HEK293 (cell line): Measurements from ENCODE around the gene NUFIP1.

Source experiments
- ZBTB21 ChIP-seq: fragments of 450-650 bp; formaldehyde crosslinking; IDR thresholded peaks from 2 replicates; pipeline ENCODE4 v1.5.1; 2017; ENCODE audit warnings: missing biosample characterization, missing genetic modification characterization
- ZNF114 ChIP-seq: fragments of 450-650 bp; formaldehyde crosslinking; IDR thresholded peaks from 2 replicates; pipeline ENCODE4 v1.5.0; 2017; ENCODE audit warnings: missing biosample characterization, missing genetic modification characterization
- ZNF302 ChIP-seq: fragments of 450-650 bp; formaldehyde crosslinking; IDR thresholded peaks from 2 replicates; pipeline ENCODE4 v1.5.1; 2016; ENCODE audit warnings: missing biosample characterization, missing genetic modification characterization, low read depth
- ZNF658 ChIP-seq: fragments of 450-650 bp; formaldehyde crosslinking; IDR thresholded peaks from 2 replicates; pipeline ENCODE4; 2016; ENCODE audit warnings: missing biosample characterization, missing genetic modification characterization

DNA sequence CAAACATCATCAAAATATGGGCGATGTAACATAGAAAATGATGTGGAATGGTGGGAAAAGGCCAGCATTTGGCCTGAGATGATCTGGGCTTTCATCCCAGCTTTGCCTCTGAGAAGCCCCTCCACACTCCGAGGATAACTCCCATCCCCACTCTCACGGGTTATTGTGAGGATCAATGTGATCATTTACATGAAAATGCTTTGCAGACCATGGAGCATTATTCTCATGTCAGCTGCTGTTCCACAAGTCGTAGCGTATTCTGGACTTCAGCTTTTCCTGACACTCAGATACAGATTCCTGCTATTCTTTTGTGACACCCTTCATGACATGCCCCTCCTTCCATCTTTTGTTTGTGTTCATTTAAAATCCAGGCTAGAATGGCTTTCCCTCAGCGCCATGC lies 86.5 kb downstream of the NUFIP1 start:
- no peak for TF ChIP-seq ZNF114
- TF ChIP-seq ZBTB21 (tag by site-specific recombination): no peak
- TF ChIP-seq ZNF302: no peak
- no peak for TF ChIP-seq ZNF658 (tag by site-specific recombination)
